K562 (cell line): Measurements from ENCODE around the gene OR2V2. TPM values are rescaled to one million over a fixed set of nuclear protein-coding genes. Genes with fewer than 3 reads are reported as not detected.

Experiments used
- ARID2 ChIP-seq: fragments of 450-650 bp; IDR thresholded peaks from 2 replicates; pipeline ENCODE4 v1.6.1; 2017; ENCODE audit warnings: antibody characterized with exemption, mild to moderate bottlenecking
- BRD9 ChIP-seq: fragments of 450-650 bp; IDR thresholded peaks from 2 replicates; pipeline ENCODE4 v1.6.1; 2018; ENCODE audit warnings: low read depth; ENCODE audit not compliant: partially characterized antibody
- OTX1 ChIP-seq: fragments of 450-650 bp; formaldehyde crosslinking; IDR thresholded peaks from 2 replicates; pipeline ENCODE4 v1.4.0; 2022; ENCODE audit warnings: mild to moderate bottlenecking
- PHB ChIP-seq: fragments of 250-450 bp; sonication (Bioruptor Pico); IDR thresholded peaks from 2 replicates; pipeline ENCODE4 v1.5.0; 2021
- SIN3A ChIP-seq, 2 experiments: fragments of 150-350 bp in 1 of 2; IDR thresholded peaks; 2 replicates each; pipeline ENCODE4 v1.6.1; 2011 to 2016; ENCODE audit warnings: borderline replicate concordance in 2 of 2, low read depth in 2 of 2, low read length in 2 of 2, mild to moderate bottlenecking in 2 of 2, moderate library complexity in 2 of 2; ENCODE audit not compliant: control insufficient read depth in 1 of 2
- SOX6 ChIP-seq: fragments of 450-650 bp; IDR thresholded peaks from 2 replicates; pipeline ENCODE4 v1.6.1; 2014; ENCODE audit warnings: mild to moderate bottlenecking
- ZNF140 ChIP-seq: fragments of 250-450 bp; sonication (Bioruptor Pico); IDR thresholded peaks from 2 replicates; pipeline ENCODE4 v1.8.0; 2021; ENCODE audit warnings: moderate library complexity, mild to moderate bottlenecking, inconsistent platforms
- polyA plus RNA-seq, 8 experiments: library from polyadenylated mRNA; depleted of rRNA in 4 of 8; stranded (reverse) in 5 of 8; unstranded in 3 of 8; fragments of >200 nt; fragmentation: Nextera tagmentation in 2 of 8; fragmentation: Illumina TruSeq in 1 of 8; extraction: Ambion mirVana in 2 of 8; extraction: Trizol in 1 of 8; gene quantifications; 2 replicates each; pipeline versions ENCODE4 v1.2.1 to v1.2.3, GENCODE V29; 2011 to 2014; ENCODE audit warnings: inconsistent platforms in 1 of 8, missing spikeins in 1 of 8
- total RNA-seq, 7 experiments: library from RNA; depleted of rRNA in 6 of 7; stranded (reverse); fragments of >200 nt in 6 of 7; fragmentation: Illumina TruSeq in 2 of 7; extraction: Trizol in 2 of 7; gene quantifications; 2 replicates each; pipeline versions ENCODE4 v1.2.1 to v1.2.3, GENCODE V29; 2011 to 2021; ENCODE audit warnings: low replicate concordance in 1 of 7
- TF ChIP-seq, protein P1 (sequence below), 2 experiments: fragments of 450-650 bp; conservative IDR thresholded peaks; 2 replicates each; pipeline ENCODE4 v1.6.1; 2017; ENCODE audit warnings: mild to moderate bottlenecking in 2 of 2, moderate library complexity in 2 of 2
- TF ChIP-seq, protein P2 (sequence below), 2 experiments: fragments of 450-650 bp in 1 of 2; IDR thresholded peaks; 2 replicates each; pipeline ENCODE4 v1.6.1; 2011 to 2017; ENCODE audit warnings: low read depth in 2 of 2, antibody characterized with exemption in 1 of 2, borderline replicate concordance in 1 of 2, low read length in 1 of 2, mild to moderate bottlenecking in 1 of 2, mixed read lengths in 1 of 2; ENCODE audit not compliant: control insufficient read depth in 1 of 2
- TF ChIP-seq, protein P3 (sequence below), 2 experiments: fragments of 450-650 bp; IDR thresholded peaks; 2 replicates each; pipeline ENCODE4 v1.6.1; 2016; ENCODE audit warnings: mild to moderate bottlenecking in 2 of 2, borderline replicate concordance in 1 of 2, low read depth in 1 of 2, moderate library complexity in 1 of 2
- TF ChIP-seq, protein P4 (sequence below): fragments of 250-450 bp; sonication (Bioruptor Pico); IDR thresholded peaks from 2 replicates; pipeline ENCODE4 v1.6.1; 2021; ENCODE audit warnings: mild to moderate bottlenecking

OR2V2 gene
- total and polyA plus RNA-seq, 9 of the 15 experiments (the other 6 are each of a cell fraction or from before 2014, with no cell fraction given), result 0.01 TPM; not detected in 8

DNA sequence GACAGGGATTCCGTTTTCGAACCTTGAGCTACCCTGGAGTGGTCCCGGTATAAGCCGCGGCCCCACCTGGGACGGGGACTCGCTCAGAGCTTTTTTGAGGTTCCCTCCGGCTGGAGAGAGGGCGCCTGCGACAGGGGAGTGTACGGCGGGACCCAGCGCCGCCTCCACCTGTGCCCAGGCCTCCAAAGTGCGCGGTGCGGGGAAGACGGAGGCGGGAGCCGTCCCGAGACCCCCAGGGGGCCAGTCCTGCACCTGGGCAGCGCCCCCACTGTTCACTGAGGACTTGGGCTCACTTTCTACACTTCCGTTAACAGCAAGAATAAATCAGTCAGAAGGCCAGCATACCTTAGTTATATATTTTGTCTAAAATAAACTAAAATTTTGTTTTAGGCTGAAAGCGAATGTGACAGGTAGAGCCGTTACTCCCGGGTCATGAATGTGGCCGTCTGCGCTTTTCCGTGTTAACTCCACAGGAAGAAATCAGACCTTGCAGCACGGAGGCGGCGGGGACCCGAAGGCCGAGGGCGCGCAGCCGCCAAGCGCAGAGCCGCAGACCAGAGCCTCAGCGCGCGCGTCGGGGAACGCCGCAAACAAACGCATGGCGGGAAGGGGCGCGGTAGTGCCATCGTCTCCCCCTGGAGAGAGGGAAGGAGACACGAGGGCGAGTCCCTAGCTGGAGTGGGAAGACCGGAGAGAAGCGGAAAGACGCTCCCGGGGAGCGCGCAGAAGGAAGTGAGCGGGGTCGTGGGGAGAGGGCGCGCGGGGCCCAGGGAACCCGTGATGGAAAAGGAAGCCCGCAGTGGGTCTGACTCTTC, 43.5 kb downstream of the OR2V2 start (continued):
- TF ChIP-seq, protein P1, sequence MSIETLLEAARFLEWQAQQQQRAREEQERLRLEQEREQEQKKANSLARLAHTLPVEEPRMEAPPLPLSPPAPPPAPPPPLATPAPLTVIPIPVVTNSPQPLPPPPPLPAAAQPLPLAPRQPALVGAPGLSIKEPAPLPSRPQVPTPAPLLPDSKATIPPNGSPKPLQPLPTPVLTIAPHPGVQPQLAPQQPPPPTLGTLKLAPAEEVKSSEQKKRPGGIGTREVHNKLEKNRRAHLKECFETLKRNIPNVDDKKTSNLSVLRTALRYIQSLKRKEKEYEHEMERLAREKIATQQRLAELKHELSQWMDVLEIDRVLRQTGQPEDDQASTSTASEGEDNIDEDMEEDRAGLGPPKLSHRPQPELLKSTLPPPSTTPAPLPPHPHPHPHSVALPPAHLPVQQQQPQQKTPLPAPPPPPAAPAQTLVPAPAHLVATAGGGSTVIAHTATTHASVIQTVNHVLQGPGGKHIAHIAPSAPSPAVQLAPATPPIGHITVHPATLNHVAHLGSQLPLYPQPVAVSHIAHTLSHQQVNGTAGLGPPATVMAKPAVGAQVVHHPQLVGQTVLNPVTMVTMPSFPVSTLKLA (conservative IDR thresholded peaks at IDR 0.05), result no peak
- TF ChIP-seq SIN3A (IDR thresholded peaks at IDR 0.05; ENCODE audit: borderline replicate concordance in 2 of 2, control insufficient read depth in 1 of 2, low read depth in 2 of 2, low read length in 2 of 2), result 0 out of 4 replicates have a peak, but pooled peaks of 1 of the 2 experiments have one; percentile 47
- TF ChIP-seq, protein P2, sequence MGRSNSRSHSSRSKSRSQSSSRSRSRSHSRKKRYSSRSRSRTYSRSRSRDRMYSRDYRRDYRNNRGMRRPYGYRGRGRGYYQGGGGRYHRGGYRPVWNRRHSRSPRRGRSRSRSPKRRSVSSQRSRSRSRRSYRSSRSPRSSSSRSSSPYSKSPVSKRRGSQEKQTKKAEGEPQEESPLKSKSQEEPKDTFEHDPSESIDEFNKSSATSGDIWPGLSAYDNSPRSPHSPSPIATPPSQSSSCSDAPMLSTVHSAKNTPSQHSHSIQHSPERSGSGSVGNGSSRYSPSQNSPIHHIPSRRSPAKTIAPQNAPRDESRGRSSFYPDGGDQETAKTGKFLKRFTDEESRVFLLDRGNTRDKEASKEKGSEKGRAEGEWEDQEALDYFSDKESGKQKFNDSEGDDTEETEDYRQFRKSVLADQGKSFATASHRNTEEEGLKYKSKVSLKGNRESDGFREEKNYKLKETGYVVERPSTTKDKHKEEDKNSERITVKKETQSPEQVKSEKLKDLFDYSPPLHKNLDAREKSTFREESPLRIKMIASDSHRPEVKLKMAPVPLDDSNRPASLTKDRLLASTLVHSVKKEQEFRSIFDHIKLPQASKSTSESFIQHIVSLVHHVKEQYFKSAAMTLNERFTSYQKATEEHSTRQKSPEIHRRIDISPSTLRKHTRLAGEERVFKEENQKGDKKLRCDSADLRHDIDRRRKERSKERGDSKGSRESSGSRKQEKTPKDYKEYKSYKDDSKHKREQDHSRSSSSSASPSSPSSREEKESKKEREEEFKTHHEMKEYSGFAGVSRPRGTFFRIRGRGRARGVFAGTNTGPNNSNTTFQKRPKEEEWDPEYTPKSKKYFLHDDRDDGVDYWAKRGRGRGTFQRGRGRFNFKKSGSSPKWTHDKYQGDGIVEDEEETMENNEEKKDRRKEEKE (IDR thresholded peaks at IDR 0.05; ENCODE audit: borderline replicate concordance in 1 of 2, control insufficient read depth in 1 of 2, low read depth in 2 of 2, low read length in 1 of 2), result no peak
- TF ChIP-seq ARID2, result no peak
- peak; percentile 58; the same call in 1 of the 2 replicates for TF ChIP-seq OTX1 (CRISPR knock-in tag)
- no peak for TF ChIP-seq SOX6
- no peak for TF ChIP-seq ZNF140 (CRISPR knock-in tag)
- no peak for TF ChIP-seq BRD9
- TF ChIP-seq, protein P3, sequence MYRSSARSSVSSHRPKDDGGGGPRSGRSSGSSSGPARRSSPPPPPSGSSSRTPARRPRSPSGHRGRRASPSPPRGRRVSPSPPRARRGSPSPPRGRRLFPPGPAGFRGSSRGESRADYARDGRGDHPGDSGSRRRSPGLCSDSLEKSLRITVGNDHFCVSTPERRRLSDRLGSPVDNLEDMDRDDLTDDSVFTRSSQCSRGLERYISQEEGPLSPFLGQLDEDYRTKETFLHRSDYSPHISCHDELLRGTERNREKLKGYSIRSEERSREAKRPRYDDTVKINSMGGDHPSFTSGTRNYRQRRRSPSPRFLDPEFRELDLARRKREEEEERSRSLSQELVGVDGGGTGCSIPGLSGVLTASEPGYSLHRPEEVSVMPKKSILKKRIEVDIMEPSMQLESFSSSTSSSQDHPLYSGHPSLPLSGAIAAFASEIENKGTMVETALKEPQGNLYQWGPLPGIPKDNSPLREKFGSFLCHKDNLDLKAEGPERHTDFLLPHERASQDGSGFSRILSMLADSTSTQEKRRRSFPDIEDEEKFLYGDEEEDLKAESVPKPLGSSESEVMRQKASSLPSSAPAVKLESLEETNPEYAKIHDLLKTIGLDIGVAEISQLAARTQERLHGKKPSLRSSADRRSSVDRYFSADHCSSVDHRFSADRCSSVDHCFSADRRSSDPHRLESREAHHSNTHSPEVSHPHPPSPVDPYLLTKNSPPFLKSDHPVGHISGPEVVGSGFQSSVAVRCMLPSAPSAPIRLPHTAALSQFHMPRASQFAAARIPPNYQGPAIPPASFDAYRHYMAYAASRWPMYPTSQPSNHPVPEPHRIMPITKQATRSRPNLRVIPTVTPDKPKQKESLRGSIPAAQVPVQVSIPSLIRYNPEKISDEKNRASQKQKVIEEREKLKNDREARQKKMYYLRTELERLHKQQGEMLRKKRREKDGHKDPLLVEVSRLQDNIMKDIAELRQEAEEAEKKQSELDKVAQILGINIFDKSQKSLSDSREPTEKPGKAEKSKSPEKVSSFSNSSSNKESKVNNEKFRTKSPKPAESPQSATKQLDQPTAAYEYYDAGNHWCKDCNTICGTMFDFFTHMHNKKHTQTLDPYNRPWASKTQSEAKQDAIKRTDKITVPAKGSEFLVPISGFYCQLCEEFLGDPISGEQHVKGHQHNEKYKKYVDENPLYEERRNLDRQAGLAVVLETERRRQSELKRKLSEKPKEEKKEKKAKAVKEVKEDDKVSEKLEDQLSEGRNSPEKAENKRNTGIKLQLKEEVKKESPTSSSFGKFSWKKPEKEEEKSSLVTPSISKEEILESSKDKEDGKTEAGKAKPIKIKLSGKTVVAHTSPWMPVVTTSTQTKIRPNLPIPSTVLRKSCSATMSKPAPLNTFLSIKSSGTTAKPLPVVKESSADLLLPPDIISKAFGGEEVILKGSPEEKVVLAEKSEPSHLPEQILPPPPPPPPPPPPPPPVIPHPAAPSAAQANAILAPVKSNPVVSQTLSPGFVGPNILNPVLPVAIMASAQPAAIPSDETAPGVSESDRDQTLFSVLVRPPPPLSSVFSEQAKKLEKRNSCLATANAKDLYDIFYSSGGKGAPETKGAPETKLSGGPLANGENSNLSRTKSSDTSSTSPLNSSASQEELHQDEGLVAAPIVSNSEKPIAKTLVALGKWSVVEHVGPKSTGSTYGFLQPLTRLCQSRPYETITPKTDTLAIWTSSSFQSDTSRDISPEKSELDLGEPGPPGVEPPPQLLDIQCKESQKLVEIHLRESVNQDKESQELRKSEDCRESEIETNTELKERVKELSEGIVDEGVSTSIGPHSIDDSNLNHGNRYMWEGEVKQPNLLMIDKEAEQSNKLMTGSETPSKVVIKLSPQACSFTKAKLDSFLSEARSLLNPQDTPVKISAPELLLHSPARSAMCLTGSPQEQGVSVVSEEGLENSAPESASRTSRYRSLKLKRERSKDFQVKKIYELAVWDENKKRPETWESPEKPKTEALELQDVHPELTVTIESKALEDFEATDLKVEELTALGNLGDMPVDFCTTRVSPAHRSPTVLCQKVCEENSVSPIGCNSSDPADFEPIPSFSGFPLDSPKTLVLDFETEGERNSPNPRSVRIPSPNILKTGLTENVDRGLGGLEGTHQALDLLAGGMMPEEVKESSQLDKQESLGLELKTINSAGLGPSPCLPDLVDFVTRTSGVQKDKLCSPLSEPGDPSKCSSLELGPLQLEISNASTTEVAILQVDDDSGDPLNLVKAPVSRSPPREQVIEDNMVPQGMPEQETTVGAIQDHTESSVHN (IDR thresholded peaks at IDR 0.05; ENCODE audit: borderline replicate concordance in 1 of 2, low read depth in 1 of 2), result no peak
- no peak for TF ChIP-seq PHB (CRISPR knock-in tag)
- TF ChIP-seq, protein P4, sequence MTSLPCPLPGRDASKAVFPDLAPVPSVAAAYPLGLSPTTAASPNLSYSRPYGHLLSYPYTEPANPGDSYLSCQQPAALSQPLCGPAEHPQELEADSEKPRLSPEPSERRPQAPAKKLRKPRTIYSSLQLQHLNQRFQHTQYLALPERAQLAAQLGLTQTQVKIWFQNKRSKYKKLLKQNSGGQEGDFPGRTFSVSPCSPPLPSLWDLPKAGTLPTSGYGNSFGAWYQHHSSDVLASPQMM, result no peak
